Sigmoid colon (tissue), 4 donors: ENCODE results near the gene MAP1S.

Experiments
- CTCF ChIP-seq, 4 experiments: fragments of 450-650 bp in 3 of 4; fragments of 200-600 bp in 1 of 4; IDR thresholded peaks; one replicate each; pipeline ENCODE4 v1.5.1; 2016 to 2019; ENCODE audit warnings: antibody characterized with exemption in 4 of 4, mild to moderate bottlenecking in 3 of 4, moderate library complexity in 2 of 4
- EP300 ChIP-seq, 4 donors: sonication (generic); formaldehyde crosslinking; IDR thresholded peaks; one replicate each; pipeline ENCODE4 v1.6.1; 2017; ENCODE audit warnings: antibody characterized with exemption in 4 of 4
- POLR2A ChIP-seq, 2 donors: fragments of 450-650 bp; IDR thresholded peaks; one replicate each; pipeline ENCODE4 v1.6.1; 2016; ENCODE audit warnings: antibody characterized with exemption in 2 of 2, mild to moderate bottlenecking in 2 of 2, moderate library complexity in 2 of 2
- POLR2AphosphoS5 ChIP-seq, 4 donors: sonication (generic); formaldehyde crosslinking; IDR thresholded peaks; one replicate each; pipeline ENCODE4 v1.6.1; 2017; ENCODE audit warnings: antibody characterized with exemption in 4 of 4

GRCh38 chr19:17778251-17778967 is 59.1 kb downstream of the MAP1S start:
- TF ChIP-seq CTCF (IDR thresholded peaks at IDR 0.05) (no peak), EP300 (IDR thresholded peaks at IDR 0.05) (no peak), POLR2A (IDR thresholded peaks at IDR 0.05) (no peak), POLR2AphosphoS5 (IDR thresholded peaks at IDR 0.05) (no peak)
